HT-29 (cell line): ENCODE data around the gene CPT1B. TPM values are rescaled to one million over a fixed set of nuclear protein-coding genes. Genes with fewer than 3 reads are reported as not detected.
"Not testable (repeated sequence)": the region's sequence is repeated elsewhere in the genome, so short reads cannot be mapped to it uniquely, and the experiment has no call there.

Experiments
- DNase-seq: peaks from one replicate; pipeline ENCODE4 v3.0.0-alpha.2; 2015; ENCODE audit warnings: low spot score
- total RNA-seq: library from RNA; depleted of rRNA; stranded (reverse); fragments of >200 nt; shearing (Covaris generic); gene quantifications from 2 replicates; pipeline ENCODE4 v1.2.3, GENCODE V29; 2014

CPT1B gene
- total RNA-seq, 1 experiment from 2014 or later = 2.5 TPM

- DNase-seq = no peak
Measured at GRCh38 chr22:50546326-50547262, 31.6 kb downstream of the CPT1B start.

DNA sequence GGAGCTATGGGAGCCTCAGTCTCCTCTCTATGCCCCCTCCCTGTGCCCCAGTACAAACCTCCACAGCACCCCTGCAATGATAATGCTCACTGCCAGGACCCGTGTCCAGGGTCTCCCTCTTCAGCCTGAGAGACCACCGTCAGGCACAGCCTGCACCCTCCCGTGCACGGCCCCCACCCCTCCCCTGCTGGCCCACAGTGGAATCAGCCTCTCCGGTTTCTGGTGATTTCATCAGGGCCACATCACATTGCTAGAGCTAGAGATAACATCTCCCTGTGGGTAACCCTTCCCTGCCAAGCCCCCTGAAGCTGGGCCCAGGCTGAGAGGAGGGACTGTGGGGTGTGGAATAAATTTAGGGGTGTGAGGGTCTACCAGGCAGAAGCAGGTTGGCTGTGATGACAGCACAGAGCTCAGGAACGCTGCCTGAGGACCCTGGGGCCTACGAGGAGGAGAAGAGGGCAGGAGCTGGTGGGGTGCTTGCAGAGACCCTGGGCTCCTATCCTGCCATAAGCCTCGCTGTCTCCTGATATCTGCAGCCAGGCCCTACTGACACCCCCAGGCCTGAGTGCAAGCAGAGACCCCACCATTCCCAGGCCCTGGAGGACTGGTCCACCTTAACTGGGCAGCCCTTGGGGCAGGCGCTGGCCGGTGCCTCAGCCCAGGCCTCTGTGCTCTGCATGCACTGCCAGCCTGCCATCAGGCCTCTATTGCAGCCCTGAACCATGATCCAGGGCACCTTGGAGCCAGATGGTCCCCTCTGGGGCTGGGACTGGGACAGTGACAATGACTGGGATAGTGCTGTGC, 32.5 kb downstream of the CPT1B start, which contains the start of gene KLHDC7B:
TSS of gene KLHDC7B (plus strand) at position 378 of the 804 bp plus-strand sequence. CDS start at position 723, 345 bp downstream.
- DNase-seq = no peak

DNA sequence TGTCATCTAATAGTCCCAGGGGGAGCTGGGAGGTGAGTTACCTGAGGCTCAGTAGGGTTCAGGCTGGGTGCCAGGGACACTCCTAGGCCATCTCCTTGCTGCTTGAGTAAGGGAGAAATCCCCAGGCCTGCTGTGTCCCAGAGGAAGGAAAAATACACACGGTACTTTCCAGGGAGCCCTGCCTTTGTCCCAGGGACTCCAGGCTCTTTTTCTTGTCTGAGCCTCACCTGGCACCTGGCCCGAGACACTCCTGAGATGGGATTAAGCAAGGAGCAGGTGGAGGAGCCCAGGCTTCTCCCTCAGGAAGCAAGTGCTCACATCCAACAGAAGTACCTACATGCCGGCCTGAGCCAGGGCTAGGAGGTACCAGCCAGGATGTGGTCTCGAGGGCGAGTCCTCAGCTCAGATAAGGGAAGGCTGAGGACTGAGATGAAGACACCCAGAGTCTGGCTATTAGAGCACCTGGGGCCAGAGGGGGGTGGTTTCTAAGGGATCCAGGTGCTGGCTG, 33.4 kb downstream of the CPT1B start:
- DNase-seq = no peak

DNA sequence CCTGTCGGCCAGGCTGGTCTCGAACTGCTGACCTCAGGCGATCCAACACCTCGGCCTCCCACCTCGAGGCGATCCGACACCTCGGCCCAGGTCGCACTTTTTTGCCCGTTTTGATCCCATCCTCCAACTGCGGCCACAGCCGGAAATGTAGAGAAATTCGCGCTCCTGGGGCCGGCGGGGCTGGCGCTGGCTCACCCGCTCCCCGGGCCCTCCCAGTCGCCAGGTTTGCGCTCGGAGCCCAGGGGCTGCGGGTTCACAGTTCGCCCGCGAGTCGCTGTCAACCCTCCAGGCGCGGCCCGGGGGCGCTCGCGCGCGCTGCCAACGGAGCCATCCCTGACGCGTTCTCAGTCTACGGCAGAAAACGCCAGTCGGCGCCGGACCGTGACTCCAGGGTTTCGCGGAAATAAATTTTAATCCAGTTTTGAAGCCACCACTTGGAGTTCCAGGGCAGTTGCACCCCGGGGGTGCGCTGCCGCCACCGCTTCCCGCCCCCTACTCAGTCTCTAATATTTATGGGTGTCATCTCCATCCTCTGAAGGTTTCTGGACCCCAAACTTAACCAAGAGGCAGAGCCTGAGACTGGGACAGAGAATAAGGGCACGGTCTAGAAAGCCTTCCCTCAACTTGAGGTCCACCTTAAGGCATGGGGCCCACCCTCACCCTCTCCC, 34.0 kb downstream of the CPT1B start:
- DNase-seq = peak; percentile 60

- no peak for DNase-seq
Measured at GRCh38 chr22:50542416-50542927, 35.8 kb downstream of the CPT1B start.

DNA sequence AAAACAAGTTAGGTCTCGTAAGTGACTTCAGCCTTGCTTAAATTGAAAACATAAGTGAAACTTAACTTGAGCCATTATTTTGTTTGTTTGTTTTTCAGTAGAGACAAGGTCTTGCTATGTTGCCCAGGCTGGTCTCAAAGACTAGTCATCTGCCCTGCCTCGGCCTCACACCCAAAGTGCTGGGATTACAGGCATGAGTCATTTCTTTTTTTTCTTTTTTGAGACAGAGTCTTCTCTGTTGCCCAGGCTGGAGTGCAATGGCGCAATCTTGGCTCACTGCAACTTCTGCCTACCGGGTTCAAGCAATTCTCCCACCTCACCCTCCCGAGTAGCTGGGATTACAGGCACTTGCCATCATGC, 36.6 kb downstream of the CPT1B start:
- not testable (repeated sequence) for DNase-seq

DNA sequence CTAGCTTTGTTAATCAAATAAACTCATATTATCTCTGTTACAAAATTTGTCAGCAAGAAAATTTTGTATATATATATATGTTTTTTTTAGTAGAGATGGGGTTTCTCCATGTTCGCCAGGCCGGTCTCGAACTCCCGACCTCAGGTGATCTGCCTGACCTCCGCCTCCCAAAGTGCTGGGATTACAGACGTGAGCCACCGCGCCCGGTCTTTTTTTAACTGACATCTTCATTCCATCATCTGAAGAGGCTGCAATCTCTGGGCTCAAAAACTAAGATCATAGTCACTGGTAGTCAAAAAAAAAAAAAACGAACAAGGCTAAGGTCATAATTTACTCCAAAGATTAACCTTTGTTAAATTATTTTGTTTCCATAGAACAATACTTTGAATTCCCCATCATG, 37.8 kb downstream of the CPT1B start:
- no peak for DNase-seq

DNA sequence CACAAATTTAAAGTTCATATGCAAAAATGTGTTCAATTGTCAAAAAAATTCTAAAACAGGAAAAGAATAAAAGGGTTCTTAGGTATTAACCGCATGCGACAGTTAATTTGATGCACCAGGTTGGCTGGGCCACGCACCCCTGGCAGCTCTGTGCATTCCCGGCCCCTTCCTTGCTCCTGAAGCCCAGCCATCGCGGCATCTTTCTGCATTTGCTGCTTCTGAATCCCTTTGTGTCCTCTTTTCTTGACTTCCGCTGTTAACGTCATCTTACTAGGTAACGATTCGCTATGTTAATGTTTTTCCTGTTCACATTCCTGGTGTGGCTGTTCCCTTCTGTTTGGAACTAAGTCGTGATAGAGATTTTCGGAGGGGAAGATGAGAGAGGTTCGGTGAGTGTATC, 40.5 kb downstream of the CPT1B start:
- no peak for DNase-seq

DNA sequence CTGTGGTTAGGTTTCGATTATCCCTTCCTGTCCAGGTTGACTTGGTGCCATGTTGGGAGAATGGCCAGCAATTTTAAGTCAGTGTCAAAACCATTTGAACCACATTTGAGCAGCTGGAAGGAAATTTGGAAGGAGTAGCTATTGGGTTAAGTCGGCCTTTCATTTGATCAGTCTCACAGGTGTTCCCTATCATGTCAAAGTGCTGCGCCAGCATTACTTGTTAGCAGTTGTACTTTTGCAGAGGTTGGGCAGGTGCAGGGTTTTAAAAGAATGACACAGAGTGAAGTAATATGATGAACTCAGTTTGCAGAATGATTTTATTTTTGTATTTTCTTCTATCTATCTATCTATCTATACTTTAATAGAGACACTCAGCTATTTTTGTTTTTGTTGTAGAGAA, 42.0 kb downstream of the CPT1B start:
- no peak for DNase-seq

DNA sequence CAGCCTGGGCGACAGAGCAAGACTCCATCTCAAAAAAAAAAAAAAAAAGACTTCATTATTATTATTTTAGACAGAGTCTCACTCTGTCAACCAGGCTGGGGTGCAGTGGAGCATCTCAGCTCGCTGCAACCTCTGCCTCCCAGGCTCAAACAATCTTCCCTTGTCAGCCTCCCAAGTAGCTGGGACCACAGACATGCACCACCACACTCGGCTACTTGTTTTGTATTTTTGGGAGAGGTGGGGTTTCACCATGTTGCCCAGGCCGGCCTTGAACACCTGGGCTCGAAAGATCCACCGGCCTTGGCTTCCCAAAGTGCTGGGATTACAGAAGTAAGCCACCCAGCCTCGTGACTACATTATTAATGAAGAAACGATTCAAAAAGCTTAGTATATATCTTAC, 43.1 kb downstream of the CPT1B start:
- no peak for DNase-seq

DNA sequence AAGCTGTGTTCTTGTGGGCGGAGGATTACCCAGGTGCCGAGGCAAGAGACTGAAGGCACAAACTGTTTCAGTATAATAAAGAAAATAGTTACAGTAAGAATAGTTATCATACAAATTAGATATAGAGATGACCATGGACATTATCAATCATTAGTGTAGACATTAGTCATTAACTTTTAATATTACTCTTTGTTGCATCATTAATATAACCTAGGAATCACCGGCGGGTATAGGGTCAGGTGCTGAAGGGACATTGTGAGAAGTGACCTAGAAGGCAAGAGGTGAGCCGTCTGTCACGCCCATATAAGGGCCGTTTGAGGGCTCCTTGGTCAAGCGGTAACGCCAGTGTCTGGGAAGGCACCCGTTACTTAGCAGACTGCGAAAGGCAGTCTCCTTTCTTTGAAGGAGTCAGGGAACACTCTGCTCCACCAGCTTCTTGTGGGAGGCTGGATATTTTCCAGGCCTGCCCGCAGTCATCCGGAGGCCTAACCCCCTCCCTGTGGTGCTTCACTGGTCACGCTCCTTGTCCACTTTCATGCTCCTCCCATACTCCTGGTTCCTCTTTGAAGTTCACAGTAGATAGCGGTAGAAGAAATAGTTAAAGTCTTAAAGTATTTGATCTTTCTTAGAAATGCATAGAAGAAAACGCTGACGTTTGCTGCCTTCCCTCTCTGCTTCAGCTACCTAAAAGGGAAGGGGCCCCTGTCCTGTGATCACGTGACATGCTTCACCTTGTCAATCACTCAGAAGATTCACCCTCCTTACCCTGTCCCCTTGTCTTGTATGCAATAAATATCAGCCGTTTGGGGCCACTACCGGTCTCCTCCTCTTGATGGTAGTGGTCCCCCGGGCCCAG, 44.1 kb downstream of the CPT1B start:
- not testable (repeated sequence) for DNase-seq

- no peak for DNase-seq
Measured at GRCh38 chr22:50532824-50533796, 45.1 kb downstream of the CPT1B start.

DNA sequence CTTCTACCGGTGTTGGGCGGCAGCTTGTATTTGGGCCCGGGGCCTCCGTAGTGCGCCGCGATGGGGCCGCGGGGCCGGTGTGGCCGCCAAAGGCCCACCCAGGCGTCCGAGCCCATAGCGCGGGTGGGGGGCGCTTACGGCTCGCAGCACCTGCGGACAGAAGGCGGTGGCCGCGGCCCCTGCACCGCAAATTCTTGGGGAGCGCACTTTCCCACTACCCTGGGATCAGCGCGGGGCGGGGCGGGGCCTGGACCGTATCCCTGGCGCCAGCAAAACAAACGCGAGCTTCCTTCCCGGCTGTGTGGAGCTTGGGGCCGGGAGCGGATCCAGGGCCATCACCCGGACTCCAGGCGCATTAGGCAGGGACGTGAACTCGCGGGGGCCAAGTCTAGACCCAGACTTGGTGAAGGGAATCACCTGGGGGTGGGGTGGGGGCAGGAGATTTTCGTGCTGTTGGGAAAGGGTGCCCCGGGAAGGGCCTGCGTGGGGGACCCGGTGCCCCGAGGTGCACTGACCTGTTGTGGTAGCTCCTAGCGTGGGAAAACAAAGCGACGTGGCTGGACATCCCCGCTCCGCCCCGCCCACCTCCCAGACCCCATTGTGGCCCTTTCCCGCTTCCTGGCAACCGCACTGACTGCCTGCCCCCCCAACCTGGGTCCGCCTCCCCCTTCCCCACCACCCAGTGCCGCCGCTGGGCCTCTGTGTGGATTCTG, 46.1 kb downstream of the CPT1B start:
- peak; percentile 35 for DNase-seq

DNA sequence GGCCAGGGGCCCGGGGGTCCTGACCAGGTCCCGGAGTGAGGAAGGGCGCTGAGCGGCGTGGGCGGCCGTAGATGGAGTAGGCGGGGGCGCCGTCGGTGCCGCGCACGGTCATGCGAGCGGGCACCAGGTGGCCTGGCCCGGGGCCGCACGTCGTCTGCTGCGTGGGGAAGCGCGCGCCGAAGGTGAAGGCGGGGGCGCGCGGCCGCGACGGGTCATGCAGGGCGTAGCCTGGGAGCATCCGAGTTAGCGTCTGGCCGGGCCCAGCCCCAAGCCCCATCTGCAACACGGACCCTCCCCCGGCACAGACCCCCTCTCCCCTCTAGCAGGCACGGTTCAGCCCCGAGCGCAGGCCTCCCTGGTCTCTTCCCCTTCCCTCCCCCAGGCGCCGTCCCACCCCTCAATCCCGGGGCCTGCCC, 46.7 kb downstream of the CPT1B start:
- DNase-seq = peak; percentile 17

GRCh38 chr22:50530877-50531545, 47.2 kb downstream of the CPT1B start:
- DNase-seq = peak; percentile 50

DNA sequence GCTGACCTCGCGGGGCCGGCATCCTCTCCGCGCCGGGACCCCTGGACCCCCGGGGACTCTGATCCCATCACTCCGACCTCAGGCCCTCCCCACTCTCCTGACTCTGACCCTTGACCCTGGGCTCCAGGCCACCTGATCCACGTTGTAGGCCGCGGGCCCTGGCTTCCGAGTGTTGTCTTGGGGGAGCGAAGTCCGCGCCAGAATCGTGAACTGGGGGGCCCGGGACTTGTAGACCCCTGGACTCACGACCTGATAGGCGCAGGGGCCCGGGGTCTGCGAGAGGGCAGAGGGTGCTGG, 47.7 kb downstream of the CPT1B start:
- DNase-seq = no peak

- DNase-seq = peak; percentile 25
Measured at GRCh38 chr22:50529897-50530579, 48.2 kb downstream of the CPT1B start, which contains the start of gene TYMP. Gene TYMP, minus strand, starts transcription at chr22:50530012. Its CDS starts 303 bp downstream, at chr22:50529709.
